ENCODE results near the gene GPR143. TPM values are rescaled to one million over a fixed set of nuclear protein-coding genes. Genes with fewer than 3 reads are reported as not detected.

GPR143 gene
- total RNA-seq, 1 experiment from 2014 or later = not detected

- no peak overlapping the region for H3K27ac ChIP-seq (ENCODE audit: low read length)
- no peak overlapping the region for H3K4me3 ChIP-seq (ENCODE audit: low read depth in 2 of 2, low read length in 2 of 2)
- ChIA-PET CTCF (interaction anchor here (0.6 kb wide), 1 partner anchor 352 kb away, joined by 3 read pairs; no protein-coding TSS in a partner anchor), POLR2A (interaction anchor here (0.7 kb wide), 1 partner anchor 27 kb away, joined by 5 read pairs; no protein-coding TSS in a partner anchor)
- no peaks in the 10 kb centered on the region for H3K4me1 ChIP-seq (ENCODE audit: control insufficient read depth, insufficient read depth, low read length)
- no peak for ATAC-seq
- H3K36me3 ChIP-seq (ENCODE audit: control insufficient read depth, insufficient read depth, low read length) = no peaks in the 10 kb centered on the region
- in situ Hi-C loops (cut with HindIII; ENCODE audit: low pct_unique_long_range_greater_than_20kb, low sequenced_read_pairs) (no loop called here), intact Hi-C loops (cut with micrococcal nuclease; ENCODE audit: unreplicated experiment) (no loop called here)
- H3K27me3 ChIP-seq (ENCODE audit: control insufficient read depth, insufficient read depth, low read length) = no peaks in the 10 kb centered on the region
- BruUV-seq (replicated peaks) = no TSS peak
- no peaks in the 10 kb centered on the region for H3K9me3 ChIP-seq (ENCODE audit: control insufficient read depth, insufficient read depth, low read depth, low read length)
- TF ChIP-seq SIN3A (IDR thresholded peaks at IDR 0.05; ENCODE audit: borderline replicate concordance, insufficient read depth, low read depth, low read length) = no peak
- no peak for TF ChIP-seq POLR2AphosphoS5 (IDR thresholded peaks at IDR 0.05; ENCODE audit: low read depth, low read length)
- no peak for TF ChIP-seq TCF7L2 (IDR thresholded peaks at IDR 0.05; ENCODE audit: low read depth, low read length)
- TF ChIP-seq REST (IDR thresholded peaks at IDR 0.05; ENCODE audit: insufficient read depth in 1 of 2, low read depth in 2 of 2, low read length in 1 of 2) = no peak
- no peak for TF ChIP-seq CTCF (IDR thresholded peaks at IDR 0.05)
- DNase-seq (ENCODE audit: low read depth, low spot score) = no peak
Observed at GRCh38 chrX:9701790-9702189, 63.9 kb downstream of the GPR143 start.

GRCh38 chrX:9700555-9700954, 65.1 kb downstream of the GPR143 start:
- in situ Hi-C loops (cut with HindIII; ENCODE audit: low pct_unique_long_range_greater_than_20kb, low sequenced_read_pairs) = no loop called here
- no TSS peak for BruUV-seq (replicated peaks)
- ATAC-seq (no peak), DNase-seq (ENCODE audit: low read depth, low spot score) (no peak)
- intact Hi-C loops (cut with micrococcal nuclease; ENCODE audit: unreplicated experiment) = no loop called here
- ChIA-PET POLR2A (no interaction called here), CTCF (no interaction called here)
- TF ChIP-seq POLR2AphosphoS5 (IDR thresholded peaks at IDR 0.05; ENCODE audit: low read depth, low read length) (no peak), REST (IDR thresholded peaks at IDR 0.05; ENCODE audit: insufficient read depth in 1 of 2, low read depth in 2 of 2, low read length in 1 of 2) (no peak), SIN3A (IDR thresholded peaks at IDR 0.05; ENCODE audit: borderline replicate concordance, insufficient read depth, low read depth, low read length) (no peak), CTCF (IDR thresholded peaks at IDR 0.05) (no peak), TCF7L2 (IDR thresholded peaks at IDR 0.05; ENCODE audit: low read depth, low read length) (no peak)
- no peaks in the 10 kb centered on the region for H3K9me3 ChIP-seq (ENCODE audit: control insufficient read depth, insufficient read depth, low read depth, low read length)
- no peaks in the 10 kb centered on the region for H3K4me1 ChIP-seq (ENCODE audit: control insufficient read depth, insufficient read depth, low read length)
- H3K4me3 ChIP-seq (ENCODE audit: low read depth in 2 of 2, low read length in 2 of 2) = no peak overlapping the region
- H3K27ac ChIP-seq (ENCODE audit: low read length) = no peak overlapping the region
- no peaks in the 10 kb centered on the region for H3K36me3 ChIP-seq (ENCODE audit: control insufficient read depth, insufficient read depth, low read length)
- H3K27me3 ChIP-seq (ENCODE audit: control insufficient read depth, insufficient read depth, low read length) = no peaks in the 10 kb centered on the region
